Measurements from ENCODE around the gene SPDYE17.
"Not testable (repeated sequence)": the region's sequence is repeated elsewhere in the genome, so short reads cannot be mapped to it uniquely, and the experiment has no call there.

Gene SPDYE17

GRCh38 chr7:77010074-77010680 lies 22.0 kb downstream of the SPDYE17 start:
- not testable (repeated sequence) for H3K4me1 ChIP-seq (ENCODE audit: control insufficient read depth, insufficient read depth, low read length, unreplicated experiment)

DNA sequence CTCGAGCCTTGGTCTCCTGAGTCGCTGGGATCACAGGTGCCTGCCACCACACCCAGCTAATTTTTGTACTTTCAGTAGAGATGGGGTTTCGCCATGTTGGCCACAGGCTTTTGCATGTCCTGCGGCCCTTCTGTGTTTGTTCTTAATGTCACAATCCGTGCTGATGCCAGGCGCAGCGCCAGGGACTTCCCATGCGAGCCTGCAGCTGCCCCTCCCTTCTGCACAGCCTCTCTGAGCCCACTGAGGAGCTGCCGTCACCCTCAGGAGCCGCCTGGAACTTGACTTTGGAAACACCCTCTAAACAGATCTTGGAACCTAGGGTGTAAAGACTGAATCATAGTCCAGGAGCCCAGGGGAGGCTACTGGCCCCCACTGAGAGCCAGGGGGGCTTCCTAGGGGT lies 24.2 kb downstream of the SPDYE17 start:
- not testable (repeated sequence) for H2AFZ ChIP-seq (ENCODE audit: low read length, unreplicated experiment); H3K27ac ChIP-seq (ENCODE audit: low read depth, low read length); H3K4me1 ChIP-seq (ENCODE audit: control insufficient read depth, insufficient read depth, low read length, unreplicated experiment); H3K79me2 ChIP-seq (ENCODE audit: control insufficient read depth, insufficient read depth, low read length, unreplicated experiment); H3K4me3 ChIP-seq (ENCODE audit: low read depth, low read length); H3K27me3 ChIP-seq (ENCODE audit: insufficient read depth, low read length); H3K36me3 ChIP-seq (ENCODE audit: insufficient read depth, low read length)

More at GRCh38 chr7:77010074-77010680, 22.0 kb downstream of the SPDYE17 start:
- not testable (repeated sequence) for H3K27me3 ChIP-seq (ENCODE audit: insufficient read depth, low read length); H3K79me2 ChIP-seq (ENCODE audit: control insufficient read depth, insufficient read depth, low read length, unreplicated experiment); H3K4me3 ChIP-seq (ENCODE audit: low read depth, low read length); H2AFZ ChIP-seq (ENCODE audit: low read length, unreplicated experiment); H3K36me3 ChIP-seq (ENCODE audit: insufficient read depth, low read length)
- peak overlapping the region; percentile 56 for H3K27ac ChIP-seq (ENCODE audit: low read depth, low read length)

DNA sequence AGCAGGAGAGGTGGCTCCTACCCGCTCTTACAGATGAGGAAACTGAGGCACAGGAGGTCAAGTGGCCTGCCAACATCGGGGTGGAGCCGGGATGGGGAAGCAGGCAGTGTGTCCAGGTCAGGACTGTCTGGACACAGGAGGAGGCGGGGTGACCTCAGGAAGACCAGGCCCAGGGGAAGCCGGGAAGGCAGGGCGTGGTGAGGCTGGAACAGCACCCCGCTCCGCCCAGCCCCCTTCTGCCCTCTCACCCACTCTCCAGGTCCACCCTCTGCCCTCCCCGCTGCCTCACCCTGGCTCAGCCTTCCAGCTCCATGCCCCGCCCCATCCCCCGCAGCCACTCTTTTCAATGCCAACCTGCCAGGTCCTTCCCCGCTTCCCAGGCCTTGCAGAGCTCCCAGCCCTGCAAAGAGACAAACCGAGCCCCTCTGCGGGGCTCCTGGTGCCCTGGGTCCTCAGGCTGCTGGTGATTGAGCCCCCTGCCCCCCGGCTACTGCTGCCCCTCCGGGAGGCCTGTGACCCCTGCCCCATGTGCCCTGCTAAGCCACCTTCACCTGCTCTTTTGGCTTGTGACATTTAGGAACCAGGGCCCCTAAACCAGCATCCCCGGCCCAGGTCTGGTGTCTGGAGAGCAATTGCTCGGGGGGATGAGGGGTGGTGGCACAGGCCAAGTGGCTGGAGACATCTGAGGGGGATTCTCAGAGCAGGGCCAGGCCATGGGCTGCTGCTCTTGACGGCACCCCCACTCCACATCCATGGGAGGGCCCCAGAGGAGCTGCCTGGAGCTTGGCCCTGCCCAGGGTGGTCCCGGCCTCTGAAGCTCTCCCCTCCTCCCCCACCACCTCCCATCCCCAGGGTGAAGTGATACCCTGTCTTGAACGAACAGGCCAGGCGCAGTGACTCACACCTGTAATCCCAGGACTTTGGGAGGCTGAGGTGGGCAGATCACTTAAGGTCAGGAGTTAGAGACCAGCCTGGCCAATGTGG lies 25.7 kb downstream of the SPDYE17 start:
- H3K4me3 ChIP-seq (ENCODE audit: low read depth, low read length); H3K27ac ChIP-seq (ENCODE audit: low read depth, low read length); H3K79me2 ChIP-seq (ENCODE audit: control insufficient read depth, insufficient read depth, low read length, unreplicated experiment); H3K4me1 ChIP-seq (ENCODE audit: control insufficient read depth, insufficient read depth, low read length, unreplicated experiment); H2AFZ ChIP-seq (ENCODE audit: low read length, unreplicated experiment); H3K27me3 ChIP-seq (ENCODE audit: insufficient read depth, low read length); H3K36me3 ChIP-seq (ENCODE audit: insufficient read depth, low read length): not testable (repeated sequence)

DNA sequence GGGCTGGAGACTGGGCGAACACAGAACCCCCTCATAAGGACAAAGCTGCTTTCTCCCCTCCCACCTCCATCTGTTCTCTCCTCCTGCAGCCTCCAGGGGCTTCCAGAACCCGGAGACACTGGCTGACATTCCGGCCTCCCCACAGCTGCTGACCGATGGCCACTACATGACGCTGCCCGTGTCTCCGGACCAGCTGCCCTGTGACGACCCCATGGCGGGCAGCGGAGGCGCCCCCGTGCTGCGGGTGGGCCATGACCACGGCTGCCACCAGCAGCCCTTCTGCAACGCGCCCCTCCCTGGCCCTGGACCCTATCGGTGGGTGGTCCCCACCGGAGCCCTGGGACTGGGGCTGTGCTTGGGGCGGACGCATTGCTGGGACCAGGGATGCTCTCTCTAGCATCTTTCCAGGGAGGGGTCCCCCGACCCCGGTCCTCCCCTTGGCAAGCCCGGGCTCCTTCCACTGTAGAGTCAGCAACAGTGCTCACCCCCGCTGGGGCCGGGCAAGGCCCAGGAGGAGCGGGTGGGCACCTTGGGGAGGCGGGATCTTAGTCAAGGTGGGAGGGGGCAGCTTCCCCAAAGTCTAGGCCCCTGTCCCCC lies 26.6 kb downstream of the SPDYE17 start:
- not testable (repeated sequence) for H3K4me3 ChIP-seq (ENCODE audit: low read depth, low read length); H3K36me3 ChIP-seq (ENCODE audit: insufficient read depth, low read length); H3K4me1 ChIP-seq (ENCODE audit: control insufficient read depth, insufficient read depth, low read length, unreplicated experiment); H2AFZ ChIP-seq (ENCODE audit: low read length, unreplicated experiment); H3K79me2 ChIP-seq (ENCODE audit: control insufficient read depth, insufficient read depth, low read length, unreplicated experiment); H3K27me3 ChIP-seq (ENCODE audit: insufficient read depth, low read length); H3K27ac ChIP-seq (ENCODE audit: low read depth, low read length)

DNA sequence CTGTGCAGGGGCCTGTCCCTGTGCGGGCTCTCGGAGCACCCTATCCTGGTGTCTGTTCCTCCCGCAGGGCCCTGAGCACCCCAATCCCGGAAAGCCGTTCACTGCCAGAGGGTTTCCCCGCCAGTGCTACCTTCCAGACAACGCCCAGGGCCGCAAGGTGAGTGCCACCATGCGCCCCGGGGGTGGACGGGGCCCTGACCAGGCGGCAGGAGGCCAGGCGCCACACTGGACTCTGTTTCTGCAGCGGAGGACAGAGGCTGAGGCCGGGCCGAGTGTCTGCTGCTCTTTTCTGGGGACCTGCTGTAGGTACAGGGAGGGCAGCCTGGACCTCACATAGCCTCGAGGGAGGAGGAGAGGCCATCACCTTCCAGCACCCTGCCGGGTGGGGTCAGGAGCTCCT lies 28.0 kb downstream of the SPDYE17 start:
- not testable (repeated sequence) for H3K27me3 ChIP-seq (ENCODE audit: insufficient read depth, low read length); H3K4me3 ChIP-seq (ENCODE audit: low read depth, low read length); H3K36me3 ChIP-seq (ENCODE audit: insufficient read depth, low read length); H3K4me1 ChIP-seq (ENCODE audit: control insufficient read depth, insufficient read depth, low read length, unreplicated experiment); H2AFZ ChIP-seq (ENCODE audit: low read length, unreplicated experiment); H3K79me2 ChIP-seq (ENCODE audit: control insufficient read depth, insufficient read depth, low read length, unreplicated experiment); H3K27ac ChIP-seq (ENCODE audit: low read depth, low read length)

DNA sequence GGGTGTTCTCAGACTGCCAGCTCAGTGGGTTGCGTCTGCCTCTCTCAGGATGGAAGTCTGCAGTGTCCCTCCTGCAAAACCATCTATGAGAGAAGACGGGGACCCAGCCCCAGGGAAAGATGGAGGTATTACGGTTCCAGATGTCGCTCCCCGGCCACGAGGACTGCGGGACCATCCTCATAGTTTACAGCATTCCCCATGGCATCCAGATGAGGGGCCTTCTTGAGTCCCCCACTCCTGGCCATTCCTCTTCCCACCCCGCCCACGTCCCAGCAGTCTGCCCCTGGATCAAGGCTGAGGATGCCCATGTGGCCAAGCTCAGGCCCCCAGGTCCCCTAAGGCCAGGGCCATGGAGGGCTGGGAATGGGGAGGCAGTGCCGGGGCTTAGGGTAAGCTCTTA lies 28.9 kb downstream of the SPDYE17 start:
- not testable (repeated sequence) for H3K4me1 ChIP-seq (ENCODE audit: control insufficient read depth, insufficient read depth, low read length, unreplicated experiment); H2AFZ ChIP-seq (ENCODE audit: low read length, unreplicated experiment); H3K4me3 ChIP-seq (ENCODE audit: low read depth, low read length); H3K79me2 ChIP-seq (ENCODE audit: control insufficient read depth, insufficient read depth, low read length, unreplicated experiment); H3K27me3 ChIP-seq (ENCODE audit: insufficient read depth, low read length); H3K27ac ChIP-seq (ENCODE audit: low read depth, low read length); H3K36me3 ChIP-seq (ENCODE audit: insufficient read depth, low read length)

DNA sequence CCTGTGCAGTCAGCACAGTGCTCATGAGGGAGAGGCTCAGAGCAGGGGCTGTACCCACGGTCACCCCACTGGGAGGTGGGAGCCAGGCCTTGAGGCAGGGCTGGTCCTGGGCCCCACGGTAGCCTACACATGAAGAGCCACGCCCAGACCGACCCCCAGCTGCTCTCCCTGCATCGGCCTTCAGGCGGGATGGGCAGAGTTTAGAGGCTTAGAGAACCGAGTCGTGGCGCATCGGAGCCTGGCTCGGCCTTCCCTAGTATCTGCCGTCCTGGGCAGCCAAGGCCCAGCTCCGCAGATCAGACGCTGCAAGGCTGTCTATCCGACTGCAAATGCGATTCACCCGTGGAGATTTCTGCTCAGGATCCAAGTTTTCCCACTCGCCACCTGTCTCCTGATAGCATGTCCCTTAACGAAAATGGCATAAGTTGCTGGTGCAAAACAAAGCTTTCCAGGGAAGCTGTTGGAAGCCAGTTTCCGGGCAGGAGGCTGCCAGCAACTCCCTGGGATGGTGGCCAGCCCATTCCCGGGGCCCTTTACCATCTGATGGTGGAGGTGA lies 29.4 kb downstream of the SPDYE17 start:
- not testable (repeated sequence) for H3K4me1 ChIP-seq (ENCODE audit: control insufficient read depth, insufficient read depth, low read length, unreplicated experiment); H2AFZ ChIP-seq (ENCODE audit: low read length, unreplicated experiment); H3K27ac ChIP-seq (ENCODE audit: low read depth, low read length); H3K79me2 ChIP-seq (ENCODE audit: control insufficient read depth, insufficient read depth, low read length, unreplicated experiment); H3K4me3 ChIP-seq (ENCODE audit: low read depth, low read length); H3K36me3 ChIP-seq (ENCODE audit: insufficient read depth, low read length); H3K27me3 ChIP-seq (ENCODE audit: insufficient read depth, low read length)

- H3K27ac ChIP-seq (ENCODE audit: low read depth, low read length); H3K4me3 ChIP-seq (ENCODE audit: low read depth, low read length); H3K4me1 ChIP-seq (ENCODE audit: control insufficient read depth, insufficient read depth, low read length, unreplicated experiment); H3K36me3 ChIP-seq (ENCODE audit: insufficient read depth, low read length); H3K27me3 ChIP-seq (ENCODE audit: insufficient read depth, low read length); H2AFZ ChIP-seq (ENCODE audit: low read length, unreplicated experiment); H3K79me2 ChIP-seq (ENCODE audit: control insufficient read depth, insufficient read depth, low read length, unreplicated experiment): not testable (repeated sequence)
These were observed 30.1 kb downstream of the SPDYE17 start for GRCh38 chr7:77002104-77002503.

GRCh38 chr7:76999474-77000107 lies 32.6 kb downstream of the SPDYE17 start:
- H3K27ac ChIP-seq (ENCODE audit: low read depth, low read length); H2AFZ ChIP-seq (ENCODE audit: low read length, unreplicated experiment); H3K36me3 ChIP-seq (ENCODE audit: insufficient read depth, low read length); H3K4me3 ChIP-seq (ENCODE audit: low read depth, low read length); H3K27me3 ChIP-seq (ENCODE audit: insufficient read depth, low read length); H3K79me2 ChIP-seq (ENCODE audit: control insufficient read depth, insufficient read depth, low read length, unreplicated experiment); H3K4me1 ChIP-seq (ENCODE audit: control insufficient read depth, insufficient read depth, low read length, unreplicated experiment): not testable (repeated sequence)

- not testable (repeated sequence) for H3K27ac ChIP-seq (ENCODE audit: low read depth, low read length)
These were observed 33.3 kb downstream of the SPDYE17 start for GRCh38 chr7:76998764-76999450.

More at GRCh38 chr7:76998764-76999450, 33.3 kb downstream of the SPDYE17 start:
- not testable (repeated sequence) for H3K4me3 ChIP-seq (ENCODE audit: low read depth, low read length); H3K79me2 ChIP-seq (ENCODE audit: control insufficient read depth, insufficient read depth, low read length, unreplicated experiment); H2AFZ ChIP-seq (ENCODE audit: low read length, unreplicated experiment); H3K4me1 ChIP-seq (ENCODE audit: control insufficient read depth, insufficient read depth, low read length, unreplicated experiment); H3K27me3 ChIP-seq (ENCODE audit: insufficient read depth, low read length); H3K36me3 ChIP-seq (ENCODE audit: insufficient read depth, low read length)

Data from ACC112 (cell line).